GM21576 (cell line): ENCODE data around the gene MED12L.
"Not testable (repeated sequence)": the region's sequence is repeated elsewhere in the genome, so short reads cannot be mapped to it uniquely, and the experiment has no call there.

ENCODE experiments used
- ATAC-seq: cut with Tn5 transposase; IDR thresholded peaks from one replicate; pipeline ENCODE4 v1.9.1; 2021; ENCODE audit warnings: mild to moderate bottlenecking, moderate library complexity; ENCODE audit not compliant: unreplicated experiment

MED12L gene, protein sequence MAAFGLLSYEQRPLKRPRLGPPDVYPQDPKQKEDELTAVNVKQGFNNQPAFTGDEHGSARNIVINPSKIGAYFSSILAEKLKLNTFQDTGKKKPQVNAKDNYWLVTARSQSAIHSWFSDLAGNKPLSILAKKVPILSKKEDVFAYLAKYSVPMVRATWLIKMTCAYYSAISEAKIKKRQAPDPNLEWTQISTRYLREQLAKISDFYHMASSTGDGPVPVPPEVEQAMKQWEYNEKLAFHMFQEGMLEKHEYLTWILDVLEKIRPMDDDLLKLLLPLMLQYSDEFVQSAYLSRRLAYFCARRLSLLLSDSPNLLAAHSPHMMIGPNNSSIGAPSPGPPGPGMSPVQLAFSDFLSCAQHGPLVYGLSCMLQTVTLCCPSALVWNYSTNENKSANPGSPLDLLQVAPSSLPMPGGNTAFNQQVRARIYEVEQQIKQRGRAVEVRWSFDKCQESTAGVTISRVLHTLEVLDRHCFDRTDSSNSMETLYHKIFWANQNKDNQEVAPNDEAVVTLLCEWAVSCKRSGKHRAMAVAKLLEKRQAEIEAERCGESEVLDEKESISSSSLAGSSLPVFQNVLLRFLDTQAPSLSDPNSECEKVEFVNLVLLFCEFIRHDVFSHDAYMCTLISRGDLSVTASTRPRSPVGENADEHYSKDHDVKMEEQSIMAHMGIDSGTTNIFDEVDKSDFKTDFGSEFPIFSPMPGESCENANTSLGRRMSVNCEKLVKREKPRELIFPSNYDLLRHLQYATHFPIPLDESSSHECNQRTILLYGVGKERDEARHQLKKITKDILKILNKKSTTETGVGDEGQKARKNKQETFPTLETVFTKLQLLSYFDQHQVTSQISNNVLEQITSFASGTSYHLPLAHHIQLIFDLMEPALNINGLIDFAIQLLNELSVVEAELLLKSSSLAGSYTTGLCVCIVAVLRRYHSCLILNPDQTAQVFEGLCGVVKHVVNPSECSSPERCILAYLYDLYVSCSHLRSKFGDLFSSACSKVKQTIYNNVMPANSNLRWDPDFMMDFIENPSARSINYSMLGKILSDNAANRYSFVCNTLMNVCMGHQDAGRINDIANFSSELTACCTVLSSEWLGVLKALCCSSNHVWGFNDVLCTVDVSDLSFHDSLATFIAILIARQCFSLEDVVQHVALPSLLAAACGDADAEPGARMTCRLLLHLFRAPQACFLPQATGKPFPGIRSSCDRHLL (N-terminal part only)

DNA sequence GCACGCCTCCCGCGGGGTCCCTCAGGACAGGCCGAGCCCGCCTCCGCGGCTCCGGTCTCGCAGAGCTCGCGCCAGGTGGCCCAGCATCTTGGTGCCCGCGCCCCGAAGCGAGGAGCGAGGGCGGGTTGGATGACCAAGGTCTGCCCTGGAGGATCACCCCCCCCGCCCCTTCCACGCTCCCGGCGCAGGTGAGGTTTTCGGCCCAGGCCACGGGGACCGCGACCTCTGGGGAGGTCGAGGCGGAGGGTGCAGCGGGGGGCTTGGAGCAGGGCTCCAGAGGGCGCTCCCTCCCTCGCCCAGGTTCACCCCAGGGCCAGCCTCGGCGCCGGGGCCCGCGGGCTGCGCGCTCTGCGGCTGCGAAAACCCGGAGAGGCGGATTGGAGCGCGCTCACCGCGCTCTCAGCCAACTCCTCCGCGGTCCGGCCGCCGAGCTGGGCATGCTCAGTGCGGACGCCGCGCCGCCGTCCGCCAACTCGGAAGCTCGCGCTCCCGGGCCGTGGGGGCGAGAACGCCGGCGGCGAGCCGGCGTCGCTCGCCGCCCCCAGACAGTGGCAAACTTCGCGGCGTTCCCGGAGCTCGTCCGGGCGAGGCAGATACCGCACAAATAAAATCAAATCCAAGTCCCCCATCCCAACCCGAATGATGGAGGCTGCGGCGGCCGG lies at the start of gene MED12L:
Gene MED12L, plus strand, starts transcription at position 438 of the 662 bp plus-strand sequence. CDS start 1,263 bp downstream, outside the sequence.
- ATAC-seq: peak; percentile 60

GRCh38 chr3:151037746-151038477 lies 47.6 kb upstream of the MED12L start:
- ATAC-seq: no peak

- no peak for ATAC-seq
Observed at GRCh38 chr3:151044706-151045105, 40.8 kb upstream of the MED12L start.

DNA sequence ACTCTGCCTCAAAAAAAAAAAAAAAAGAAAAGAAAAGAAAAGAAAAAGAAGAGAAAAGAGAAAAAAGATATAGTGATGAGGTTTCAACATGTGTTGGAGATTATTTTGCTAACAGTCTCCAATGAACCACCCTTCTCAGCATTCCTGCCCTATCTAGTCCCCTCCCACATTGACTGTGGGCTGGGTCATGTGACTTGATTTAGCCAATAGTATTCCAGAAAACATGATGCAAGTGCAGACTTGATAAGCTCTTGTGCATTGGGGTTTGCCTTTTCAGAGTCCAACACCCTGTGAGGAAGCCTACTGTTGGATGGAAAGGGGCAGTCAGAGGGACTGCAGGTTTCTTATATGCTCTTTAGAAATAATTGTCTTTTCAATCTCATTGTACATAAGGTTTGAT lies 37.8 kb upstream of the MED12L start:
- ATAC-seq: no peak

DNA sequence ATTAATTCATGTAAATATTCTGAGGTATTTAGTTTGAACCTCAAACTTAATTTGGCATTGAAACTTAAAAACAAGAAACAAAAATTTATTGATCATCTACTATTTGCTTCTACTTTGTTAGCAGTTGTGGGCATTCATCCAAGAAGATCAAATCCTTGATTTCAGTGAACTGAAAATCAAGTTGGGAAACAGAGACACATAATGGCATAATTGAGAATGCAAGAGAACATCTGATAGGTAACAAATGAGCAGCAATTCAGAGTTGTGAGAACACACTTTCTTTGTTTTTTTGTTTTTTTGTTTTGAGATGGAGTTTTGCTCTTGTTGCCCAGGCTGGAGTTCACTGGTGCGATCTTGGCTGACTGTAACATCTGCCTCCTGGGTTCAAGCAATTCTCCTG lies 33.9 kb upstream of the MED12L start:
- no peak for ATAC-seq

DNA sequence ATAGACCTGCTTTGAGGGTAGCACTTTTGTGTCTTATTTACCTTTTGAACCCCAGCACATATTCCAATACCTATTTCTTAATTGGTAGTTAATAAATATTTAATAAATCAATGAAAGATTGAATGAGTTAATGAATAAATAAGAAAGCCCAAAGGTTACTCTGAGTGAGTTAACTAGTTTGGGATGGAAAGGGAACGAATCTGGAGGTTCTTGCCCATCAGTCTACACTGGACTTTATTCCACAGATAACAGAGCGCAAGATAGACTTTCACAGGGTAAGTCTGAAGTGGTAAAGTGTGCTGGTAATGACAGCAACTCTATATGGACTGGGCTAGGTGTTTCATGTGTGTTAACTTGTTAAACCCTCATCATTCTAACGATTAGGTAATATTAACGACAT lies 33.1 kb upstream of the MED12L start:
- ATAC-seq: no peak

- ATAC-seq: no peak
Observed at GRCh38 chr3:151052756-151053155, 32.7 kb upstream of the MED12L start.

DNA sequence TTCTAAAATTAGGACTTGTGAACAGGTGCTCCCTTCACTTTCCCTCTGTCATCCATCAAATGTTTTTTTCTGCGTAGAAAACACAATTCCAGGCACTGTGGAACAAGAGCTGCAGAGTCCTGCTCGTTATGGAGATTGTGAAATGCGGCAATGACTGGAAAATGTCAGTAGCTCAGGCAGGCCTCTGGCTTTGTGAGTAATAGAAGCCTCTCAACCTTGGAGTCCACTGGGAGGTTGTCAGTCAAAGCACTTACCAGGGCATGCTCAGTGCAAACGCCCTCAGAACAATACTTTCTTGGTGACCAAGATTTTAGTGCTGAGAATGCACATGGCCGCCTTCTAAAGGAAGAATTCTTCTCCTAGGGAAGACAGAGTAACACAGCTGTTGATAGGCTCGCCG lies 26.7 kb upstream of the MED12L start:
- ATAC-seq: no peak

GRCh38 chr3:151062611-151063010 lies 22.9 kb upstream of the MED12L start:
- ATAC-seq: no peak

- ATAC-seq: no peak
Observed at GRCh38 chr3:151067158-151067557, 18.3 kb upstream of the MED12L start.

DNA sequence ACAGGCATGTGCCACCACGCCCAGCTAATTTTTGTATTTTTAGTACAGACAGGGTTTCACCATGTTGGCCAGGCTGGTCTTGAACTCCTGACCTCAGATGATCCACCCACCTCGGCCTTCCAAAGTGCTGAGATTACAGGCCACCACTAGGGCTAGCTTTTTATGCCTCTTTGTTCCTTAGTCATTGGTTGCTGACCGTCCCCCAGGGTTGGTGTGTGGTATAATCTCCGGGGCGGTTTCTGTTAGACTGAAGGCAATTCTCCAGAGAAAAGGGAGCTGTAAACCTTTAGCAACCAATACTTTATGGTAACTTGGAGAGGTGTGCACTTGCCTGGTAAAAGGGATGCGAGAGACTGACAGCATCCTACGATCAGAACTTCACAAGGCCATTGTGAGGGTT lies 12.6 kb upstream of the MED12L start:
- not testable (repeated sequence) for ATAC-seq

DNA sequence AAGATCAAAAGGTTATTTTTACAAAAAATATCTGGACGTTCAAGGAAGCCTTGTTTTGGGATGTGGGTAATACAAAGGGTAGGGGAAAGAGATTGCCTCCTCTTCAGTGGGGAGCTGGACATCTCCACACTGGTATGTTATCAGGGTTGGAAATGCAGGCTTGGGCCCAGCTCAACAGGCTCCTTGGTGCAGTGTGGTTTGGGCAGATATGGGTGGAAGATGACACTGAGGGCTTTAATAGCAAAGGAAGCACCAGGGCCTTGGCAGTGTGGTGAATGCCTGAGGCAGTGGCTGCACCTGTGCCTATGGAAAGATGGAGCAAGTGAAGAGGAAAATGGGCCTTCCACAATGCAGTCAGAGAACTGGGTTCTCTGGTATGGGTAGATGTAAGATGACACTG lies 11.2 kb upstream of the MED12L start:
- no peak for ATAC-seq

- no peak for ATAC-seq
Observed at GRCh38 chr3:151075869-151076562, 9.4 kb upstream of the MED12L start.

DNA sequence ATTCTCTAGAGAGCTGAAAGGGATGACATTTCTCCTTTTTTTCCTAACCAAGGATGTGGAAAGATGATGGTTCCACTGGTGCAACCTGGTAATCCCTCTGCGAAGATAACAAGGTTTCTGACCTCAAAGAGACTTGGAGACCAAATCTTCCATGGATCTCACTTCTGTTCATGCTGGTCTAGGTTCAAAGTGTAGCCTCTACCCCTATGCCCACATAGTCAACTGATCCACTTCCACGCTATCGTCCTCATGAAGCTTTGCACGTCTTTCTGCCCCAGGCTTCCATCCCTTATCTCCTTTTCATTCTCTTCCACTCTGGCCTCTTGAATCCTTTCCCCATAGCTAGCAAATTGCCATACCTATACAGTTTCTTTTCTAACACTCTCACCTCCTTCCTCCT lies 8.8 kb upstream of the MED12L start:
- no peak for ATAC-seq

GRCh38 chr3:151081082-151081481 lies 4.4 kb upstream of the MED12L start:
- not testable (repeated sequence) for ATAC-seq

GRCh38 chr3:151082880-151083838 lies 2.3 kb upstream of the MED12L start:
- ATAC-seq: no peak

- no peak for ATAC-seq
Observed at GRCh38 chr3:151084893-151085226, 604 bp upstream of the MED12L start.

- ATAC-seq: peak; percentile 22
Observed at GRCh38 chr3:151085889-151086483, 522 bp downstream of the MED12L start.
